ENCODE data around the gene DUS2.

DNA sequence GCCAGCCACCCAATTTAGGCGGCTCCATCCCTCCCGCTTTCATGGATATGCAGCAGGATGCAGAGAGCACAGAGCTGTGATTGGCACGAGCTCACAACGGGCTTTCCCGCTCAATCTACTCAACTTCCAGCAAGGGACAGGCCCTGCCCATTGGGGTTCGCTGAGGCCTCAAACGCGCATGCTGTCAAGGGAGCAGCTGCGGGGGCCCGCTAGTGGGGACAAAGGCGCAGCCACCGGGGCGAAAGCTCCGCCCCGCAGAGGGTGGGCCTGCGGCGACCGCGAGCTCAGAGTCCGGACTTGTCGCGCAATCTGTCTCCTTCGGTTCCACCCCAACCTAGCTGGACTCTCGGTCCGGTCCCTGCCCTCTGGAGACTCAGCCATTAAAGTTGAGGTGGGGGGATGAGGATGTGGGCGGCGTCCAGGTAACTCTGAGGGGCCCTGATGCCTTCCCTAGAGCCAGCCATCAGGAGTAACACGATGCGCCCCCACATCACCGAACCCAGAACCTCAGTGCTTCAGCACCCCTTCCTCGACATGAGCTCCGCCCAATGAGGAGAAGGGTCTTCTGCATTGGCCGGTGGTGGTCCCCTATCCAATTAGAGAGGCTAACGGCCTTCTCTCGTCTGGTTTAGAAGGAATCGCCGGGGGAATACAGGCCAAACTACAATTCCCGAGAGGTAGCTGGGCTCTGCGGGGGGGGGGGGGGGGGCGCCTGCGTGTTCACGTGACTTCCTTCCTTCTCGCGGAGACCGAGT lies 61.6 kb downstream of the DUS2 start:
- TF ChIP-seq, protein P1, sequence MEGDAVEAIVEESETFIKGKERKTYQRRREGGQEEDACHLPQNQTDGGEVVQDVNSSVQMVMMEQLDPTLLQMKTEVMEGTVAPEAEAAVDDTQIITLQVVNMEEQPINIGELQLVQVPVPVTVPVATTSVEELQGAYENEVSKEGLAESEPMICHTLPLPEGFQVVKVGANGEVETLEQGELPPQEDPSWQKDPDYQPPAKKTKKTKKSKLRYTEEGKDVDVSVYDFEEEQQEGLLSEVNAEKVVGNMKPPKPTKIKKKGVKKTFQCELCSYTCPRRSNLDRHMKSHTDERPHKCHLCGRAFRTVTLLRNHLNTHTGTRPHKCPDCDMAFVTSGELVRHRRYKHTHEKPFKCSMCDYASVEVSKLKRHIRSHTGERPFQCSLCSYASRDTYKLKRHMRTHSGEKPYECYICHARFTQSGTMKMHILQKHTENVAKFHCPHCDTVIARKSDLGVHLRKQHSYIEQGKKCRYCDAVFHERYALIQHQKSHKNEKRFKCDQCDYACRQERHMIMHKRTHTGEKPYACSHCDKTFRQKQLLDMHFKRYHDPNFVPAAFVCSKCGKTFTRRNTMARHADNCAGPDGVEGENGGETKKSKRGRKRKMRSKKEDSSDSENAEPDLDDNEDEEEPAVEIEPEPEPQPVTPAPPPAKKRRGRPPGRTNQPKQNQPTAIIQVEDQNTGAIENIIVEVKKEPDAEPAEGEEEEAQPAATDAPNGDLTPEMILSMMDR (IDR thresholded peaks at IDR 0.05): peak in 4 of 6 experiments; percentile 28 to 66 (median 44)
- TF ChIP-seq POLR2AphosphoS5 (IDR thresholded peaks at IDR 0.05) (peak in 1 of 2 donors; percentile 62), POLR2A (IDR thresholded peaks at IDR 0.05) (peak in 3 of 4 donors; percentile 50 to 77 (median 73))

Data from upper lobe of left lung (tissue), 4 donors.